Smooth muscle cell (in vitro differentiated cells): ENCODE results near the gene GORASP1. TPM values are rescaled to one million over a fixed set of nuclear protein-coding genes. Genes with fewer than 3 reads are reported as not detected.
A peak's percentile ranks its signal among the peaks of the same experiment; 100 is the strongest.

Experiments
- DNase-seq: peaks from one replicate; lab custom pipeline; 2025; ENCODE audit not compliant: unreplicated experiment; lab: John Stamatoyannopoulos, UW
- H2AFZ ChIP-seq: fragments of 200-600 bp; sonication (generic); 2 replicates; pipeline ENCODE4 v1.6.0; 2016; ENCODE audit warnings: antibody characterized with exemption, low read depth, mild to moderate bottlenecking
- H3F3A ChIP-seq: fragments of 200-600 bp; sonication (generic); 2 replicates; pipeline ENCODE4 v1.6.0; 2017; ENCODE audit warnings: antibody characterized with exemption, low read depth
- H3K27ac ChIP-seq: fragments of 200-600 bp; sonication (generic); 2 replicates; pipeline ENCODE4 v1.5.1; 2016; ENCODE audit warnings: low read depth, mild to moderate bottlenecking
- H3K27me3 ChIP-seq: fragments of 200-600 bp; sonication (generic); 2 replicates; pipeline ENCODE4 v1.6.1; 2016; ENCODE audit warnings: low read depth, mild to moderate bottlenecking
- H3K36me3 ChIP-seq: fragments of 200-600 bp; sonication (generic); 2 replicates; pipeline ENCODE4 v1.5.1; 2016; ENCODE audit warnings: low read depth
- H3K4me1 ChIP-seq: fragments of 200-600 bp; sonication (generic); 2 replicates; pipeline ENCODE4 v1.5.1; 2016; ENCODE audit warnings: low read depth
- H3K4me2 ChIP-seq: fragments of 200-600 bp; sonication (generic); 2 replicates; pipeline ENCODE4 v1.6.0; 2016; ENCODE audit warnings: mild to moderate bottlenecking
- H3K4me3 ChIP-seq: fragments of 200-600 bp; sonication (generic); 2 replicates; pipeline ENCODE4 v1.5.1; 2016; ENCODE audit warnings: mild to moderate bottlenecking
- H3K79me2 ChIP-seq: fragments of 200-600 bp; sonication (generic); 2 replicates; pipeline ENCODE4 v1.6.0; 2016; ENCODE audit warnings: low read depth, mild to moderate bottlenecking
- H3K9ac ChIP-seq: fragments of 200-600 bp; sonication (generic); 2 replicates; pipeline ENCODE4 v1.6.0; 2016; ENCODE audit warnings: low read depth
- H3K9me3 ChIP-seq: fragments of 200-600 bp; sonication (generic); replicated peaks from 2 replicates; pipeline ENCODE4 v1.5.1; 2016; ENCODE audit warnings: low read depth
- H4K20me1 ChIP-seq: fragments of 200-600 bp; sonication (generic); 2 replicates; pipeline ENCODE4 v1.6.0; 2016; ENCODE audit warnings: low read depth
- WGBS: methylation state at CpG from one replicate; pipeline ENCODE4 v1.1.7; 2016; ENCODE audit warnings: low lambda C conversion rate; 5-methylcytosine and 5-hydroxymethylcytosine counted together
- polyA plus RNA-seq: library from polyadenylated mRNA; unstranded; fragments of >200 nt; fragmentation: Nextera tagmentation; extraction: Ambion mirVana; gene quantifications from 2 replicates; pipeline ENCODE4 v1.2.1, GENCODE V29; 2016
- total RNA-seq: library from RNA; depleted of rRNA; stranded (reverse); fragments of >200 nt; gene quantifications from 2 replicates; pipeline ENCODE4 v1.2.3, GENCODE V29; 2014
- TF ChIP-seq, protein P1 (sequence below): fragments of 200-600 bp; sonication (generic); IDR thresholded peaks from 2 replicates; pipeline ENCODE4 v1.5.1; 2017; ENCODE audit warnings: borderline replicate concordance, mild to moderate bottlenecking, antibody characterized with exemption; ENCODE audit not compliant: insufficient read depth, poor library complexity, severe bottlenecking

The GORASP1 gene
- total and polyA plus RNA-seq, 2 experiments from 2014 or later: 29.5 to 41.6 TPM

GRCh38 chr3:39102504-39103323 lies 4.7 kb downstream of the GORASP1 start:
- Histone ChIP-seq H3K9ac (no peak overlapping the region), H3K9me3 (no peaks in the 10 kb centered on the region)
- WGBS: 99% methylated on average over 8 of the region's 8 CpGs

DNA sequence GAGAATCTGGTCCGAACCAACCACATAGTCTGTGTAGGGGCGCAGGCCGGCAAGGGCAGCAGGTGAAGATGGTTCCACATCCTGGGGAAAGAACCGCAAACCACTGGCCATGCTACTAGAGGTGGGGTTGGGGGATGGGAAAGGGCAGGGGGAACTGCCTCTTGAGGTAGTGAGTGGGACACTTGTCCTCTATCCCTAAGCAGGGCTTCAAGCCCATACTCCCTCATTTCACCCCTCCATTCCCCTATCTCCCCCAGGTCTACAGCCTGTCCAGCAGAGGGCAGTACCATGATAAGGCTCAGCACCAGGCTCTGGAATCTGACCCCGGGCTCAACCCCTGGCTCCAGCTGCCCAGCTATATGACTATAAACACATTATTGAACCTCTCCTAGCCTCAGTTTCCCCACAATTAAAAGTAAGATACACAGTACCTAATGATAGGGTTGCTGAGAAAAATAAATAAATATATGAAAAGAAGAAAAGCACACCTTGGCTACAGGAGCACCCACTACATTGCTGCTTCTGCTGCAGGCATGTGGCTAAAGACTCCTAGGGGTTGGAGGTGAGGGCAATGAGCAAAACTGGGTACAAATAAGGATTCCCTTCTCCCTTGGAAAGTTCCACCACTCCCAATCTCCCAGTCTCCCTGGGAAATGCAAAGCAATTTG lies 6.3 kb downstream of the GORASP1 start:
- H3K9me3 ChIP-seq: no peaks in the 10 kb centered on the region
- no peak overlapping the region for H3K4me3 ChIP-seq
- no peak overlapping the region for H3K4me2 ChIP-seq
- TF ChIP-seq, protein P1, sequence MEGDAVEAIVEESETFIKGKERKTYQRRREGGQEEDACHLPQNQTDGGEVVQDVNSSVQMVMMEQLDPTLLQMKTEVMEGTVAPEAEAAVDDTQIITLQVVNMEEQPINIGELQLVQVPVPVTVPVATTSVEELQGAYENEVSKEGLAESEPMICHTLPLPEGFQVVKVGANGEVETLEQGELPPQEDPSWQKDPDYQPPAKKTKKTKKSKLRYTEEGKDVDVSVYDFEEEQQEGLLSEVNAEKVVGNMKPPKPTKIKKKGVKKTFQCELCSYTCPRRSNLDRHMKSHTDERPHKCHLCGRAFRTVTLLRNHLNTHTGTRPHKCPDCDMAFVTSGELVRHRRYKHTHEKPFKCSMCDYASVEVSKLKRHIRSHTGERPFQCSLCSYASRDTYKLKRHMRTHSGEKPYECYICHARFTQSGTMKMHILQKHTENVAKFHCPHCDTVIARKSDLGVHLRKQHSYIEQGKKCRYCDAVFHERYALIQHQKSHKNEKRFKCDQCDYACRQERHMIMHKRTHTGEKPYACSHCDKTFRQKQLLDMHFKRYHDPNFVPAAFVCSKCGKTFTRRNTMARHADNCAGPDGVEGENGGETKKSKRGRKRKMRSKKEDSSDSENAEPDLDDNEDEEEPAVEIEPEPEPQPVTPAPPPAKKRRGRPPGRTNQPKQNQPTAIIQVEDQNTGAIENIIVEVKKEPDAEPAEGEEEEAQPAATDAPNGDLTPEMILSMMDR: peak; percentile 59
- H3K27me3 ChIP-seq: no peaks in the 10 kb centered on the region
- WGBS: 91% methylated on average over 5 of the region's 5 CpGs
- no peak overlapping the region for H3K9ac ChIP-seq
- DNase-seq: no peak
- no peak overlapping the region for H2AFZ ChIP-seq
- H3K27ac ChIP-seq: no peak overlapping the region
- H4K20me1 ChIP-seq: peaks cover 74% of the 10 kb centered on the region
- H3K4me1 ChIP-seq: peaks cover 3% of the 10 kb centered on the region
- peaks cover 10% of the 10 kb centered on the region for H3K36me3 ChIP-seq
- no peaks in the 10 kb centered on the region for H3F3A ChIP-seq
- peaks cover 32% of the 10 kb centered on the region for H3K79me2 ChIP-seq

More at GRCh38 chr3:39102504-39103323, 4.7 kb downstream of the GORASP1 start:
- H4K20me1 ChIP-seq: peaks cover 75% of the 10 kb centered on the region
- H3K27me3 ChIP-seq: no peaks in the 10 kb centered on the region
- H3K27ac ChIP-seq: no peak overlapping the region
- no peak overlapping the region for H2AFZ ChIP-seq
- no peak overlapping the region for H3K4me3 ChIP-seq
- no peak overlapping the region for H3K4me2 ChIP-seq
- DNase-seq: no peak
- H3K4me1 ChIP-seq: peaks cover 7% of the 10 kb centered on the region
- no peaks in the 10 kb centered on the region for H3K36me3 ChIP-seq
- H3F3A ChIP-seq: no peaks in the 10 kb centered on the region
- H3K79me2 ChIP-seq: peaks cover 43% of the 10 kb centered on the region
- TF ChIP-seq, protein P1: no peak

- no peak overlapping the region for H3K4me3 ChIP-seq
- H3K9me3 ChIP-seq: no peaks in the 10 kb centered on the region
- H3K4me2 ChIP-seq: no peak overlapping the region
- H3K27me3 ChIP-seq: no peaks in the 10 kb centered on the region
- no peak overlapping the region for H3K27ac ChIP-seq
- TF ChIP-seq, protein P1: no peak
- 97% methylated on average over 9 of the region's 9 CpGs for WGBS
- no peak overlapping the region for H2AFZ ChIP-seq
- peaks cover 25% of the 10 kb centered on the region for H3K79me2 ChIP-seq
- no peaks in the 10 kb centered on the region for H3K4me1 ChIP-seq
- H4K20me1 ChIP-seq: peaks cover 67% of the 10 kb centered on the region
- H3K36me3 ChIP-seq: peaks cover 11% of the 10 kb centered on the region
- H3F3A ChIP-seq: no peaks in the 10 kb centered on the region
- no peak overlapping the region for H3K9ac ChIP-seq
- DNase-seq: no peak
These were observed 6.9 kb downstream of the GORASP1 start for GRCh38 chr3:39100500-39100886.
